WTC11 (cell line): ENCODE results near the gene CACNA2D1. TPM values are rescaled to one million over a fixed set of nuclear protein-coding genes. Genes with fewer than 3 reads are reported as not detected.

Source experiments
- ATAC-seq: fragments of 200-7000 bp; cut with Tn5 transposase; 2 replicates; pipeline ENCODE4 v1.10.0; 2021; ENCODE audit warnings: mild to moderate bottlenecking, moderate library complexity
- CTCF ChIA-PET: fragments of 300-600 bp; sonication (Branson Sonifier 250); formaldehyde crosslinking; loops from one replicate; lab custom pipeline; 2021; ENCODE audit warnings: antibody characterized with exemption; lab: Charles Lee
- POLR2A ChIA-PET: fragments of 350-600 bp; sonication (Branson Sonifier 250); formaldehyde crosslinking; loops from one replicate; lab custom pipeline; 2021; ENCODE audit warnings: antibody characterized with exemption; lab: Charles Lee
- DNase-seq: peaks from one replicate; pipeline ENCODE4 v3.0.0; 2021; ENCODE audit warnings: low spot score
- H3K27ac Mint-ChIP-seq: 2 replicates; pipeline ENCODE4 v1.8.0; 2021; ENCODE audit warnings: mixed read lengths
- H3K27me3 Mint-ChIP-seq: 2 replicates; pipeline ENCODE4 v1.8.0; 2021; ENCODE audit warnings: low read depth, mild to moderate bottlenecking, moderate library complexity, mixed read lengths
- H3K36me3 Mint-ChIP-seq: 2 replicates; pipeline ENCODE4 v1.8.0; 2021; ENCODE audit warnings: mixed read lengths
- H3K4me1 Mint-ChIP-seq: 2 replicates; pipeline ENCODE4 v1.8.0; 2022; ENCODE audit warnings: mixed read lengths
- H3K4me3 Mint-ChIP-seq: 2 replicates; pipeline ENCODE4 v1.8.0; 2021; ENCODE audit warnings: mild to moderate bottlenecking, moderate library complexity, mixed read lengths
- H3K9me3 Mint-ChIP-seq: 2 replicates; pipeline ENCODE4 v1.8.0; 2021; ENCODE audit warnings: mixed read lengths
- GTF2I ChIP-seq: fragments of 250-450 bp; sonication (Bioruptor Pico); conservative IDR thresholded peaks from 2 replicates; pipeline ENCODE4 v1.4.0; 2021; ENCODE audit warnings: mild to moderate bottlenecking
- NFE2L1 ChIP-seq: sonication (generic); formaldehyde crosslinking; IDR thresholded peaks from 2 replicates; pipeline ENCODE4 v1.8.1; 2023; ENCODE audit warnings: missing genetic modification reagents
- RORB ChIP-seq: fragments of 250-450 bp; sonication (Bioruptor Pico); IDR thresholded peaks from 2 replicates; pipeline ENCODE4 v1.9.0; 2021; ENCODE audit warnings: mild to moderate bottlenecking
- SMAD4 ChIP-seq: sonication (generic); formaldehyde crosslinking; IDR thresholded peaks from 2 replicates; pipeline ENCODE4 v1.8.0; 2022; ENCODE audit warnings: mild to moderate bottlenecking, missing genetic modification reagents
- SP1 ChIP-seq: sonication (generic); formaldehyde crosslinking; conservative IDR thresholded peaks from 2 replicates; pipeline ENCODE4 v1.8.1; 2022; ENCODE audit warnings: missing genetic modification reagents
- TEAD4 ChIP-seq: sonication (generic); formaldehyde crosslinking; IDR thresholded peaks from 2 replicates; pipeline ENCODE4 v1.8.0; 2022; ENCODE audit warnings: mild to moderate bottlenecking, missing genetic modification reagents
- ZNF219 ChIP-seq: sonication (generic); formaldehyde crosslinking; IDR thresholded peaks from 2 replicates; pipeline ENCODE4 v1.8.0; 2023; ENCODE audit warnings: missing genetic modification reagents, mild to moderate bottlenecking, borderline replicate concordance
- ZNF396 ChIP-seq: fragments of 250-450 bp; sonication (Bioruptor Pico); IDR thresholded peaks from 2 replicates; pipeline ENCODE4 v1.8.0; 2021; ENCODE audit warnings: mild to moderate bottlenecking, moderate library complexity, borderline replicate concordance
- ZNF416 ChIP-seq: fragments of 250-450 bp; sonication (Bioruptor Pico); IDR thresholded peaks from 2 replicates; pipeline ENCODE4 v1.9.0; 2021; ENCODE audit warnings: mild to moderate bottlenecking, inconsistent platforms
- ZNF423 ChIP-seq: fragments of 250-450 bp; sonication (Bioruptor Pico); IDR thresholded peaks from 2 replicates; pipeline ENCODE4 v2.1.2; 2022; ENCODE audit warnings: mild to moderate bottlenecking, moderate library complexity
- total RNA-seq: library from RNA; stranded (reverse); gene quantifications from 3 replicates; pipeline ENCODE4 v1.2.3, GENCODE V29; 2021
- TF ChIP-seq, protein P1 (sequence below): sonication (generic); formaldehyde crosslinking; IDR thresholded peaks from 2 replicates; pipeline ENCODE4 v1.8.1; 2023; ENCODE audit warnings: mild to moderate bottlenecking, missing genetic modification reagents, moderate library complexity
- TF ChIP-seq, protein P2 (sequence below): sonication (generic); formaldehyde crosslinking; IDR thresholded peaks from 2 replicates; pipeline ENCODE4 v1.8.1; 2022; ENCODE audit warnings: mild to moderate bottlenecking, moderate library complexity, missing genetic modification reagents
- TF ChIP-seq, protein P3 (sequence below): sonication (generic); formaldehyde crosslinking; IDR thresholded peaks from 2 replicates; pipeline ENCODE4 v1.8.1; 2022; ENCODE audit warnings: low read depth, missing genetic modification reagents, borderline replicate concordance
- TF ChIP-seq, protein P4 (sequence below): sonication (generic); formaldehyde crosslinking; conservative IDR thresholded peaks from 2 replicates; pipeline ENCODE4 v1.8.1; 2023; ENCODE audit warnings: mild to moderate bottlenecking, low read depth, missing genetic modification reagents, moderate library complexity
- TF ChIP-seq, protein P5 (sequence below): sonication (generic); formaldehyde crosslinking; IDR thresholded peaks from 2 replicates; pipeline ENCODE4 v1.8.0; 2022; ENCODE audit warnings: mild to moderate bottlenecking, missing genetic modification reagents
- TF ChIP-seq, protein P6 (sequence below): sonication (generic); formaldehyde crosslinking; IDR thresholded peaks from 2 replicates; pipeline ENCODE4 v1.8.1; 2023; ENCODE audit warnings: mild to moderate bottlenecking, missing genetic modification reagents

CACNA2D1 gene
- total RNA-seq, 1 experiment from 2014 or later, result 33.3 TPM

DNA sequence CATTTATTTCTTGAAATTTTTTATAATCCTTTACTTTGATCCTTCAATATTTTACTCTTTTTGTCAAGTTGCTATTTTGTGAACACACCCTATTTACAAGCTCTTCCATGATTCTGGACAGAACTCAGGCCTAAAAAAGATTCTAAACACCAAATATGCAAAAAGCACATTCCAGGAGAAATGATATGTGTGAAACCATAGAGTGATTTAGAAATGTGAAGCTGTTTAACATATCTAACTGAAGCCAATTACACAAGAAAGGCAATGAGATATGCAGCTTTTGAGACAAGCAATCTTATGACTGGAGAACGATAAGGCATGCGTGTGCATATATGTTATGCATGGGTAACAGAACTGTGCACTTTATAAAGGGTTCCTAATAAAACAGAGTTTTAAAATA, 243.0 kb downstream of the CACNA2D1 start:
- H3K9me3 Mint-ChIP-seq, result peaks cover 10% of the 10 kb centered on the region
- peaks cover 4% of the 10 kb centered on the region; the same call in 1 of the 2 replicates for H3K36me3 Mint-ChIP-seq
- DNase-seq (no peak), ATAC-seq (no peak)
- ChIA-PET POLR2A (no interaction called here), CTCF (no interaction called here)
- H3K4me3 Mint-ChIP-seq, result no peak overlapping the region
- H3K27ac Mint-ChIP-seq, result no peak overlapping the region
- TF ChIP-seq NFE2L1 (CRISPR knock-in tag) (no peak), SMAD4 (CRISPR knock-in tag) (no peak), RORB (CRISPR knock-in tag) (no peak), GTF2I (CRISPR knock-in tag) (no peak), SP1 (CRISPR knock-in tag) (no peak), ZNF423 (CRISPR knock-in tag) (no peak), ZNF219 (CRISPR knock-in tag) (no peak)
- TF ChIP-seq, protein P1, sequence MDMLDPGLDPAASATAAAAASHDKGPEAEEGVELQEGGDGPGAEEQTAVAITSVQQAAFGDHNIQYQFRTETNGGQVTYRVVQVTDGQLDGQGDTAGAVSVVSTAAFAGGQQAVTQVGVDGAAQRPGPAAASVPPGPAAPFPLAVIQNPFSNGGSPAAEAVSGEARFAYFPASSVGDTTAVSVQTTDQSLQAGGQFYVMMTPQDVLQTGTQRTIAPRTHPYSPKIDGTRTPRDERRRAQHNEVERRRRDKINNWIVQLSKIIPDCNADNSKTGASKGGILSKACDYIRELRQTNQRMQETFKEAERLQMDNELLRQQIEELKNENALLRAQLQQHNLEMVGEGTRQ (CRISPR knock-in tag), result no peak
- TF ChIP-seq, protein P2, sequence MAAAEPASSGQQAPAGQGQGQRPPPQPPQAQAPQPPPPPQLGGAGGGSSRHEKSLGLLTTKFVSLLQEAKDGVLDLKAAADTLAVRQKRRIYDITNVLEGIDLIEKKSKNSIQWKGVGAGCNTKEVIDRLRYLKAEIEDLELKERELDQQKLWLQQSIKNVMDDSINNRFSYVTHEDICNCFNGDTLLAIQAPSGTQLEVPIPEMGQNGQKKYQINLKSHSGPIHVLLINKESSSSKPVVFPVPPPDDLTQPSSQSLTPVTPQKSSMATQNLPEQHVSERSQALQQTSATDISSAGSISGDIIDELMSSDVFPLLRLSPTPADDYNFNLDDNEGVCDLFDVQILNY (CRISPR knock-in tag), result no peak
- TF ChIP-seq, protein P3, sequence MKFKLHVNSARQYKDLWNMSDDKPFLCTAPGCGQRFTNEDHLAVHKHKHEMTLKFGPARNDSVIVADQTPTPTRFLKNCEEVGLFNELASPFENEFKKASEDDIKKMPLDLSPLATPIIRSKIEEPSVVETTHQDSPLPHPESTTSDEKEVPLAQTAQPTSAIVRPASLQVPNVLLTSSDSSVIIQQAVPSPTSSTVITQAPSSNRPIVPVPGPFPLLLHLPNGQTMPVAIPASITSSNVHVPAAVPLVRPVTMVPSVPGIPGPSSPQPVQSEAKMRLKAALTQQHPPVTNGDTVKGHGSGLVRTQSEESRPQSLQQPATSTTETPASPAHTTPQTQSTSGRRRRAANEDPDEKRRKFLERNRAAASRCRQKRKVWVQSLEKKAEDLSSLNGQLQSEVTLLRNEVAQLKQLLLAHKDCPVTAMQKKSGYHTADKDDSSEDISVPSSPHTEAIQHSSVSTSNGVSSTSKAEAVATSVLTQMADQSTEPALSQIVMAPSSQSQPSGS (CRISPR knock-in tag), result no peak
- H3K4me1 Mint-ChIP-seq, result 0 out of 2 replicates have a peak, but pooled peaks cover 8% of the 10 kb centered on the region
- no peaks in the 10 kb centered on the region for H3K27me3 Mint-ChIP-seq

DNA sequence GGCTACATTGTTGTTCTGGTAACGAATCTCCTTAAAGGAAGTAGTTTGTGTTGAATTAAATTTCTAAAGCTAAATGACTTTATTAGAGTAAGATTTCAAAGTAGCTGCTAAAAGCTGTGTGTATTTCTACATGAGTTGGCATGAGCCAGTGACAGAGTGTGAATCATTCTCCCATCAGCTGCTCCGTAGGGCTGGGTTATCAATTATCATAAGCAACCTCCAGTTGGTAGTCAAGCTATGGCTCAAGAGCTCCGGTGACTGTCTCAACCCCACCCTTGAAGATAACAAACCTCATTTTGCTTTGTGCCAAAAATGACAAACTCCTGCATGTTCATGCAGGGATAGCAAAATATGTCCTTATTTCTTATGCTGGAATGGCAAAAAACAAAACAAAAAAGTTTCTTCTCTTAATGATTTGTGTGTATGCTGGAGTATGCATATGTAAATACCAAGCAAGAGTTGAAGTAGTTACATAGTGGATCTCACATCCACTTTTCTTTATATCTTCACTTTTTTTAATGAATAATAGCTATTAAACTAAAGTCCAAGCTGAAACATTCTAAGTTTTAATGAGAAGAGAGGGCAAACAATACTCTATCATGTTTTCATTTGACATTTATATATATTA, 249.4 kb downstream of the CACNA2D1 start:
- H3K27ac Mint-ChIP-seq, result no peak overlapping the region
- DNase-seq (no peak), ATAC-seq (no peak)
- H3K4me1 Mint-ChIP-seq, result 0 out of 2 replicates have a peak, but pooled peaks cover 4% of the 10 kb centered on the region
- H3K9me3 Mint-ChIP-seq, result no peaks in the 10 kb centered on the region
- CTCF ChIA-PET, result no interaction called here
- TF ChIP-seq, protein P4, sequence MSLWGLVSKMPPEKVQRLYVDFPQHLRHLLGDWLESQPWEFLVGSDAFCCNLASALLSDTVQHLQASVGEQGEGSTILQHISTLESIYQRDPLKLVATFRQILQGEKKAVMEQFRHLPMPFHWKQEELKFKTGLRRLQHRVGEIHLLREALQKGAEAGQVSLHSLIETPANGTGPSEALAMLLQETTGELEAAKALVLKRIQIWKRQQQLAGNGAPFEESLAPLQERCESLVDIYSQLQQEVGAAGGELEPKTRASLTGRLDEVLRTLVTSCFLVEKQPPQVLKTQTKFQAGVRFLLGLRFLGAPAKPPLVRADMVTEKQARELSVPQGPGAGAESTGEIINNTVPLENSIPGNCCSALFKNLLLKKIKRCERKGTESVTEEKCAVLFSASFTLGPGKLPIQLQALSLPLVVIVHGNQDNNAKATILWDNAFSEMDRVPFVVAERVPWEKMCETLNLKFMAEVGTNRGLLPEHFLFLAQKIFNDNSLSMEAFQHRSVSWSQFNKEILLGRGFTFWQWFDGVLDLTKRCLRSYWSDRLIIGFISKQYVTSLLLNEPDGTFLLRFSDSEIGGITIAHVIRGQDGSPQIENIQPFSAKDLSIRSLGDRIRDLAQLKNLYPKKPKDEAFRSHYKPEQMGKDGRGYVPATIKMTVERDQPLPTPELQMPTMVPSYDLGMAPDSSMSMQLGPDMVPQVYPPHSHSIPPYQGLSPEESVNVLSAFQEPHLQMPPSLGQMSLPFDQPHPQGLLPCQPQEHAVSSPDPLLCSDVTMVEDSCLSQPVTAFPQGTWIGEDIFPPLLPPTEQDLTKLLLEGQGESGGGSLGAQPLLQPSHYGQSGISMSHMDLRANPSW (CRISPR knock-in tag), result no peak
- TF ChIP-seq ZNF396 (CRISPR knock-in tag) (no peak), ZNF416 (CRISPR knock-in tag) (no peak), TEAD4 (CRISPR knock-in tag) (no peak)
- TF ChIP-seq, protein P5, sequence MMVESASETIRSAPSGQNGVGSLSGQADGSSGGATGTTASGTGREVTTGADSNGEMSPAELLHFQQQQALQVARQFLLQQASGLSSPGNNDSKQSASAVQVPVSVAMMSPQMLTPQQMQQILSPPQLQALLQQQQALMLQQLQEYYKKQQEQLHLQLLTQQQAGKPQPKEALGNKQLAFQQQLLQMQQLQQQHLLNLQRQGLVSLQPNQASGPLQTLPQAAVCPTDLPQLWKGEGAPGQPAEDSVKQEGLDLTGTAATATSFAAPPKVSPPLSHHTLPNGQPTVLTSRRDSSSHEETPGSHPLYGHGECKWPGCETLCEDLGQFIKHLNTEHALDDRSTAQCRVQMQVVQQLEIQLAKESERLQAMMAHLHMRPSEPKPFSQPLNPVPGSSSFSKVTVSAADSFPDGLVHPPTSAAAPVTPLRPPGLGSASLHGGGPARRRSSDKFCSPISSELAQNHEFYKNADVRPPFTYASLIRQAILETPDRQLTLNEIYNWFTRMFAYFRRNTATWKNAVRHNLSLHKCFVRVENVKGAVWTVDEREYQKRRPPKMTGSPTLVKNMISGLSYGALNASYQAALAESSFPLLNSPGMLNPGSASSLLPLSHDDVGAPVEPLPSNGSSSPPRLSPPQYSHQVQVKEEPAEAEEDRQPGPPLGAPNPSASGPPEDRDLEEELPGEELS (CRISPR knock-in tag), result no peak
- TF ChIP-seq, protein P3 (CRISPR knock-in tag), result no peak
- TF ChIP-seq, protein P6, sequence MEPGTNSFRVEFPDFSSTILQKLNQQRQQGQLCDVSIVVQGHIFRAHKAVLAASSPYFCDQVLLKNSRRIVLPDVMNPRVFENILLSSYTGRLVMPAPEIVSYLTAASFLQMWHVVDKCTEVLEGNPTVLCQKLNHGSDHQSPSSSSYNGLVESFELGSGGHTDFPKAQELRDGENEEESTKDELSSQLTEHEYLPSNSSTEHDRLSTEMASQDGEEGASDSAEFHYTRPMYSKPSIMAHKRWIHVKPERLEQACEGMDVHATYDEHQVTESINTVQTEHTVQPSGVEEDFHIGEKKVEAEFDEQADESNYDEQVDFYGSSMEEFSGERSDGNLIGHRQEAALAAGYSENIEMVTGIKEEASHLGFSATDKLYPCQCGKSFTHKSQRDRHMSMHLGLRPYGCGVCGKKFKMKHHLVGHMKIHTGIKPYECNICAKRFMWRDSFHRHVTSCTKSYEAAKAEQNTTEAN (CRISPR knock-in tag), result no peak
- H3K27me3 Mint-ChIP-seq, result no peaks in the 10 kb centered on the region
- POLR2A ChIA-PET, result no interaction called here
- H3K36me3 Mint-ChIP-seq, result no peaks in the 10 kb centered on the region
- no peak overlapping the region for H3K4me3 Mint-ChIP-seq
